ENCODE results near the gene CCDC148.

CCDC148 gene

GRCh38 chr2:158432117-158432516 lies 24.4 kb downstream of the CCDC148 start:
- no peaks in the 10 kb centered on the region for H3K9me3 ChIP-seq (ENCODE audit: control insufficient read depth, insufficient read depth, low read length)

GRCh38 chr2:158414538-158414937 lies 42.0 kb downstream of the CCDC148 start:
- H4K20me1 ChIP-seq (ENCODE audit: control insufficient read depth, insufficient read depth, low read depth, low read length) = no peaks in the 10 kb centered on the region
- no peaks in the 10 kb centered on the region for H3K36me3 ChIP-seq (ENCODE audit: control insufficient read depth, low read length)
- no peaks in the 10 kb centered on the region for H3K27me3 ChIP-seq (ENCODE audit: control insufficient read depth, low read length)
- no peak for TF ChIP-seq EZH2phosphoT487 (IDR thresholded peaks at IDR 0.05; ENCODE audit: borderline replicate concordance, low read length)
- TF ChIP-seq CTCF (IDR thresholded peaks at IDR 0.05; ENCODE audit: low read depth, low read length, poor library complexity, severe bottlenecking) = no peak
- H3K9me3 ChIP-seq (ENCODE audit: control insufficient read depth, insufficient read depth, low read length) = no peaks in the 10 kb centered on the region
- no peaks in the 10 kb centered on the region for H3F3A ChIP-seq (ENCODE audit: control insufficient read depth, insufficient read depth)
- no peaks in the 10 kb centered on the region for H3K9me2 ChIP-seq (replicated peaks; ENCODE audit: control insufficient read depth, low read length)
- no peak overlapping the region for H3K4me3 ChIP-seq (ENCODE audit: low read length)
- no peak overlapping the region for H3K27ac ChIP-seq (ENCODE audit: low read depth, low read length)
- no peaks in the 10 kb centered on the region for H3K79me2 ChIP-seq (ENCODE audit: control insufficient read depth, low read length)
- H3K4me1 ChIP-seq (ENCODE audit: control insufficient read depth, low read length) = no peaks in the 10 kb centered on the region
- no peak overlapping the region for H3K4me2 ChIP-seq (ENCODE audit: low read length)

More at GRCh38 chr2:158432117-158432516, 24.4 kb downstream of the CCDC148 start:
- H3K27me3 ChIP-seq (ENCODE audit: control insufficient read depth, low read length) = no peaks in the 10 kb centered on the region
- H3K4me3 ChIP-seq (ENCODE audit: low read length) = no peak overlapping the region
- H3K79me2 ChIP-seq (ENCODE audit: control insufficient read depth, low read length) = no peaks in the 10 kb centered on the region
- TF ChIP-seq EZH2phosphoT487 (IDR thresholded peaks at IDR 0.05; ENCODE audit: borderline replicate concordance, low read length) = no peak
- TF ChIP-seq CTCF (IDR thresholded peaks at IDR 0.05; ENCODE audit: low read depth, low read length, poor library complexity, severe bottlenecking) = no peak
- no peaks in the 10 kb centered on the region for H3K4me1 ChIP-seq (ENCODE audit: control insufficient read depth, low read length)
- H3F3A ChIP-seq (ENCODE audit: control insufficient read depth, insufficient read depth) = no peaks in the 10 kb centered on the region
- H3K9me2 ChIP-seq (replicated peaks; ENCODE audit: control insufficient read depth, low read length) = no peaks in the 10 kb centered on the region
- H3K4me2 ChIP-seq (ENCODE audit: low read length) = no peak overlapping the region
- H3K27ac ChIP-seq (ENCODE audit: low read depth, low read length) = no peak overlapping the region
- no peaks in the 10 kb centered on the region for H3K36me3 ChIP-seq (ENCODE audit: control insufficient read depth, low read length)
- H4K20me1 ChIP-seq (ENCODE audit: control insufficient read depth, insufficient read depth, low read depth, low read length) = no peaks in the 10 kb centered on the region

- no peaks in the 10 kb centered on the region for H3F3A ChIP-seq (ENCODE audit: control insufficient read depth, insufficient read depth)
- no peaks in the 10 kb centered on the region for H3K27me3 ChIP-seq (ENCODE audit: control insufficient read depth, low read length)
- no peak overlapping the region for H3K4me2 ChIP-seq (ENCODE audit: low read length)
- H3K4me3 ChIP-seq (ENCODE audit: low read length) = no peak overlapping the region
- no peaks in the 10 kb centered on the region for H3K9me3 ChIP-seq (ENCODE audit: control insufficient read depth, insufficient read depth, low read length)
- H3K79me2 ChIP-seq (ENCODE audit: control insufficient read depth, low read length) = no peaks in the 10 kb centered on the region
- no peaks in the 10 kb centered on the region for H3K9me2 ChIP-seq (replicated peaks; ENCODE audit: control insufficient read depth, low read length)
- no peaks in the 10 kb centered on the region for H3K4me1 ChIP-seq (ENCODE audit: control insufficient read depth, low read length)
- no peaks in the 10 kb centered on the region for H3K36me3 ChIP-seq (ENCODE audit: control insufficient read depth, low read length)
- H4K20me1 ChIP-seq (ENCODE audit: control insufficient read depth, insufficient read depth, low read depth, low read length) = no peaks in the 10 kb centered on the region
- no peak overlapping the region for H3K27ac ChIP-seq (ENCODE audit: low read depth, low read length)
- no peak for TF ChIP-seq CTCF (IDR thresholded peaks at IDR 0.05; ENCODE audit: low read depth, low read length, poor library complexity, severe bottlenecking)
- no peak for TF ChIP-seq EZH2phosphoT487 (IDR thresholded peaks at IDR 0.05; ENCODE audit: borderline replicate concordance, low read length)
These were observed 43.0 kb downstream of the CCDC148 start for GRCh38 chr2:158413581-158413980.

GRCh38 chr2:158412206-158412605 lies 44.3 kb downstream of the CCDC148 start:
- Histone ChIP-seq H3K27me3 (ENCODE audit: control insufficient read depth, low read length) (no peaks in the 10 kb centered on the region), H3K9me2 (replicated peaks; ENCODE audit: control insufficient read depth, low read length) (no peaks in the 10 kb centered on the region), H3K4me3 (ENCODE audit: low read length) (no peak overlapping the region), H3K36me3 (ENCODE audit: control insufficient read depth, low read length) (no peaks in the 10 kb centered on the region), H3K4me1 (ENCODE audit: control insufficient read depth, low read length) (no peaks in the 10 kb centered on the region), H3K79me2 (ENCODE audit: control insufficient read depth, low read length) (no peaks in the 10 kb centered on the region), H3F3A (ENCODE audit: control insufficient read depth, insufficient read depth) (no peaks in the 10 kb centered on the region), H4K20me1 (ENCODE audit: control insufficient read depth, insufficient read depth, low read depth, low read length) (no peaks in the 10 kb centered on the region), H3K4me2 (ENCODE audit: low read length) (no peak overlapping the region), H3K9me3 (ENCODE audit: control insufficient read depth, insufficient read depth, low read length) (no peaks in the 10 kb centered on the region), H3K27ac (ENCODE audit: low read depth, low read length) (no peak overlapping the region)
- TF ChIP-seq EZH2phosphoT487 (IDR thresholded peaks at IDR 0.05; ENCODE audit: borderline replicate concordance, low read length) (no peak), CTCF (IDR thresholded peaks at IDR 0.05; ENCODE audit: low read depth, low read length, poor library complexity, severe bottlenecking) (no peak)
